Activated T-cell treated with anti-CD3 and anti-CD28 coated beads, Interleukin-2, amount 50 U/mL, for 4 hours (primary cell): ENCODE results near the gene UBE2N. TPM values are rescaled to one million over a fixed set of nuclear protein-coding genes. Genes with fewer than 3 reads are reported as not detected.
"Not testable (repeated sequence)": the region's sequence is repeated elsewhere in the genome, so short reads cannot be mapped to it uniquely, and the experiment has no call there.

ENCODE experiments used
- ATAC-seq, 2 donors: fragments of 200-7000 bp; cut with Tn5 transposase; one replicate each; pipeline ENCODE4 v1.10.0; 2021
- DNase-seq: peaks from one replicate; pipeline ENCODE4 v3.0.0-alpha.2; 2020
- H3K27me3 Mint-ChIP-seq: one replicate; pipeline ENCODE4 v1.8.0; 2021; ENCODE audit warnings: low read depth, mixed read lengths
- H3K36me3 Mint-ChIP-seq: one replicate; pipeline ENCODE4 v1.8.0; 2022; ENCODE audit warnings: mixed read lengths; ENCODE audit not compliant: insufficient read depth
- H3K4me1 Mint-ChIP-seq: one replicate; pipeline ENCODE4 v1.8.0; 2021; ENCODE audit warnings: low read depth, mixed read lengths
- H3K4me3 Mint-ChIP-seq: one replicate; pipeline ENCODE4 v1.8.0; 2021; ENCODE audit warnings: mild to moderate bottlenecking, moderate library complexity, mixed read lengths
- H3K9me3 Mint-ChIP-seq: one replicate; pipeline ENCODE4 v1.8.0; 2021; ENCODE audit warnings: mixed read lengths
- total RNA-seq, 3 donors: library from RNA; stranded (reverse); gene quantifications; one replicate each; pipeline ENCODE4 v1.2.1, GENCODE V29; 2021

The UBE2N gene
- total RNA-seq, 3 donors from 2014 or later: 237 to 241 (median 237) TPM

- not testable (repeated sequence) for H3K27me3 Mint-ChIP-seq, ATAC-seq, DNase-seq, H3K9me3 Mint-ChIP-seq, H3K4me3 Mint-ChIP-seq
- Mint-ChIP-seq H3K4me1 (peaks cover 54% of the 10 kb centered on the region), H3K36me3 (peaks cover 48% of the 10 kb centered on the region)
These were observed 32.2 kb downstream of the UBE2N start for GRCh38 chr12:93409343-93410187.

DNA sequence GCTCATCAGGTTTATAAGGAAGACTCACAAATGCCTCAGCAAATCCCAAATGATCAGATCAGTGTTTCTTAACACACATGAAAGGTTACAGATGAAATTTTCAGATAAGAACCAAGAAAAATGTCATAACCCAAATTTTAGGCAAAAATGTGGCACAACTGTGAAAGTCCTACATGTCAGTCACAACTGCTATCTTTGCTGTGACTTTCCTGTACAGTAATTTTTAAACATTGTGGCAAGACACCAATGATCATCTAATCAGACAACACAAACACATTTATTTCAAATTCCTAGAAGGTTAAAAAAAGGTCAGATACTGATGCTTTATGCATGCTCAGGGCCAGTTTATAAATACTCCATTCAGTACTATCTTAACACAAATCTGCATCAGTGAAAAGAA is 32.9 kb downstream of the UBE2N start:
- Mint-ChIP-seq H3K27me3 (no peaks in the 10 kb centered on the region), H3K4me1 (peaks cover 49% of the 10 kb centered on the region), H3K36me3 (peaks cover 48% of the 10 kb centered on the region), H3K9me3 (no peaks in the 10 kb centered on the region), H3K4me3 (no peak overlapping the region)
- DNase-seq (no peak), ATAC-seq (peak in 1 of 2 donors; percentile 13)

DNA sequence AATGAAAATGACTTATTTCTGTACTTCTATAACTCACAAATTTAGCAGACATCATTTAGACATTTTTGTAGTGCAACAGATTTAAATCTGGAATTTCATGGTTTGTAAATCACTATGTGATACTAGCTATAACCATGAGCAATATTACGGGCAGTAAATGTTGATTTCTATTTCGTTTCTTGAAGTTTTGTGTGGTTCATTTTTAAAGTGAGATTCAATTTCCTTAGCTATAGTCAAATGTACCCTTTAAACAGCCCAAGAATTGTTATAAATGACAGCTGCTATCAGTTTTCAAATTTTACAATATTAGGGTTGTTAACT is 33.8 kb downstream of the UBE2N start:
- DNase-seq (no peak), ATAC-seq (peak; percentile 15 to 19)
- no peak overlapping the region for H3K4me3 Mint-ChIP-seq
- no peaks in the 10 kb centered on the region for H3K27me3 Mint-ChIP-seq
- peaks cover 48% of the 10 kb centered on the region for H3K36me3 Mint-ChIP-seq
- peaks cover 40% of the 10 kb centered on the region for H3K4me1 Mint-ChIP-seq
- no peaks in the 10 kb centered on the region for H3K9me3 Mint-ChIP-seq

DNA sequence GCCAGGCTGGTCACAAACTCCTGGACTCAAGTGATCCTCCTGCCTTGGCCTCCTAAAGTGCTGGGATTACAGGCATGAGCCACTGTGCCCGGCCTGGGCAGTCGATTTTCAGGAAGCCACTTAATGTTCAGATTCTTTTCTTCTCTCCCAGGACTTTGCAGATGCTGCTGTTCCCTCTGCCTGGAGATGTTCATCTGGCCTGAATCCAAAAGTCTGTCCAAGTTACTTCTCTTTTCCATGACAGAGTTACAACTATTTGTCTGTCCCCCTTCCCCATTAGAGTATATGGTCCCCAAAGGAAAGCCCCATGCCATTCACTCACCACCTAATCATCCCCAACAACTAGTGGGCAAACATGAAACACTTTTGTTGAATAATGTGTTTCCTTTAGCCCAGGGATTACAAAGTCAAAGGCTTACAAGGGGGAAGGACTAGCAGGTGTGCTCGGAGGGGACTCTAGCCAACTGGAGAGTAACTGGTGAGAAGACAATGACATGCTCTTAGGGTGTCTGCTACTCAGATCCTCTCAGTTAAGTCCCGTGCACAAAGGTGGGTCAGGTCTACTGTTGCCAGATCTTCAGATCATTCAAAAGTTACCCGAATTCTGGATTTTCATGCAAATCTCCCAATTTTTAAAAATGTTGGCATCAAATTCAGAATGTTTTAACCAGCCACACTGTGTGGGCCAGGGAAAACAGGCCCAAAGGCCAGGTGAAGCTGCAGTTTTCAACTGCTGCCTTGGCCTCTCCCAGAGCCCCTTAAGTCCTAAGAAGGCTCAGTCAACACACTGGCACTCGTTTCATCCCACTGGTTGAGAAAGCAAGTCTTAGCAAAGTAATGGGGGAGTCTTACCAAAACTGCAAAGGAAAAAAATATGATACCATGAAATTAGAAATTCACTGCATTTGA is 34.4 kb downstream of the UBE2N start:
- DNase-seq: no peak
- Mint-ChIP-seq H3K4me1 (peaks cover 41% of the 10 kb centered on the region), H3K36me3 (peaks cover 48% of the 10 kb centered on the region), H3K4me3 (no peak overlapping the region), H3K27me3 (no peaks in the 10 kb centered on the region), H3K9me3 (no peaks in the 10 kb centered on the region)
- peak; percentile 30 to 35 for ATAC-seq

DNA sequence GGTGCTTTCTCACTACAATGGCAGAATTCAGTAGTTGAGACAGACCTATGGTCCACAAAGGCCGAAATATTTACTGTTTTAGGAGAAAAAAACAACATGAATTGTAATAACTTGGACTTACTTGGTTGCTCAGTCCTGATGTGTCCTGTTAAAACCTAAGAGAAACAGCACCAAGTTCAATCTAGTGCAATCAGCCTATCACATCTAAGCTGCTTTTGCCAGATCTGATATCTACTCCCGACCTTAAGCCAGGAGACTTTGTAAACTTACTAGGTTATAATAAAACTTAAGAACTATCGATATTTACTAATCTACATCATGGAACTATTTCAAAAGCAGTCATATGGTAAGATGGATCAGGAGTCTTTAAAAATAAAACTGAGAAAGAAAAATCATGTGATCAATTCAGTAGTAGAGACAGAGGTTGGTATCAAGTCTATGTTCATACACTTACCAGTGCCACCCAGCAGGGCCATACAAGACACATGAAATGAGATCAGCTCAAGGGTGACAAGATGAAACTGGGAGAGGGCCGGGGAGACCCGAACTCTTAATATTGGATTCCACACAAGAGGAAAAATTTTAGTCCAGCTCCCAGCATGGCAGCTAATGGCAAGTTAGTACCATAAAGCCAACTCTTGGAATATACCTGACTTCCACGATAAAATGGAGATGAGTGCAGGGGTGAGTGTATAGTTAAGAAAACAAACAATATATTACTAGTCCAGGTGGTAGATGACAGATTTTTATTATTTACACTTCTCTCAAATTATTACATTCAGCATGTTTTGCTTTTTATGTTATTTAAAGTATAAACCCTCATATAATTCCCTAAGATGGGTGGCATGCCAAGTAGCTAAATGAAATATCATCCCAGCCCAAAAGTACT is 36.5 kb downstream of the UBE2N start:
- Mint-ChIP-seq H3K9me3 (no peaks in the 10 kb centered on the region), H3K4me3 (no peak overlapping the region), H3K36me3 (peaks cover 38% of the 10 kb centered on the region), H3K4me1 (peaks cover 28% of the 10 kb centered on the region), H3K27me3 (no peaks in the 10 kb centered on the region)
- ATAC-seq: peak in 1 of 2 donors; percentile 19
- DNase-seq: no peak

GRCh38 chr12:93403988-93404803 is 37.6 kb downstream of the UBE2N start:
- no peak for DNase-seq
- peaks cover 35% of the 10 kb centered on the region for H3K36me3 Mint-ChIP-seq
- H3K4me1 Mint-ChIP-seq: peaks cover 28% of the 10 kb centered on the region
- no peak for ATAC-seq
- H3K9me3 Mint-ChIP-seq: no peaks in the 10 kb centered on the region
- H3K27me3 Mint-ChIP-seq: no peaks in the 10 kb centered on the region
- no peak overlapping the region for H3K4me3 Mint-ChIP-seq

DNA sequence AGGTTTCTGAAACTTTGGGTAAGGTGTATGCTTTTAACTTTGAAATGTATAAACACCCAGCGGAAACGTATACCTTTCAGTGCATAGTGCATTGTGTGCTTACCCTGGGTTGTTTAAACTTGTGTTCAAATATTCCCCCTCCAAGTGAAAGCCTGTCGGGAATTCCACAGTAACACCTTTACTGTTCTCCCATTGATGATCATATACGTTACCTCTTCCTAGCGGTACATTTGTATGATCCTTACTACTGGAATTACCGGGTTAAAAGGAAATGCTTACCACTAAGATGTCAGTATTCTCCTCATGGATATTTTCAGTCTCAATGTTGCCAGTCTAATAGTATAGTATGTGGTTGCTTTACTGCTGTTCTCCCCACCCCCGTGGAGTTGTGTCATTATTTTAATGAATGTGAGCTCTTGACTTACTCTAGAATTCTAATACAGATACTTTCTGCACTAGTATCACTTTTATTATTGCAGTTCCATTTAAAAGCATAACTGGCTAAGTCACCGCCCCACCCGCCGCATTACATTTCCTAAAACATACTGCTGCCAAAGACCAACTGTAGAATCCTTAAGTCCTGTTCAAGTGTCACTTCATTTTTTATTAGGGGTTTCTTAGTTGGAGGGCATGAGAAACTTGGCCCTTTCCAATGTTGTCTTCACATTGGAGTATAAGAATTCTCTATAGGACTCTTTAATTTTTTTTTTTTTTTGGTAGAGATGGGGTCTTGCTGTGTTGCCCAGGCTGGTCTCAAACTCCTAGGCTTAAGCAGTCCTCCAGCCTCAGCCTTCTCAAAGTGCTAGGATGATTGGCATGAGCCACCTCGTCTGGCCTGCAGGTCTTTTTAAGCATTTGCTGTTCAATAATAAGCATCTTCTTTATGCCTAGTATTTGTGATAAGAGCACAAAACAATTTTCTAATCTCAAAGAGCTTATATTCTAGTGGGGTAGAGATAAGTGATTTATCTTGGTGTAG is 39.1 kb downstream of the UBE2N start:
- DNase-seq: no peak
- no peak overlapping the region for H3K4me3 Mint-ChIP-seq
- H3K4me1 Mint-ChIP-seq: peaks cover 12% of the 10 kb centered on the region
- no peaks in the 10 kb centered on the region for H3K9me3 Mint-ChIP-seq
- H3K36me3 Mint-ChIP-seq: peaks cover 25% of the 10 kb centered on the region
- peak; percentile 44 to 48 for ATAC-seq
- H3K27me3 Mint-ChIP-seq: no peaks in the 10 kb centered on the region

GRCh38 chr12:93399183-93399863 is 42.4 kb downstream of the UBE2N start:
- not testable (repeated sequence) for H3K27me3 Mint-ChIP-seq, H3K4me3 Mint-ChIP-seq, H3K4me1 Mint-ChIP-seq, H3K9me3 Mint-ChIP-seq, DNase-seq
- ATAC-seq: peak; percentile 96
- H3K36me3 Mint-ChIP-seq: peaks cover 11% of the 10 kb centered on the region

GRCh38 chr12:93397412-93397811 is 44.3 kb downstream of the UBE2N start:
- DNase-seq (no peak), ATAC-seq (no peak)
- H3K4me1 Mint-ChIP-seq: peaks cover 3% of the 10 kb centered on the region
- H3K36me3 Mint-ChIP-seq: peaks cover 9% of the 10 kb centered on the region
- no peaks in the 10 kb centered on the region for H3K9me3 Mint-ChIP-seq
- no peaks in the 10 kb centered on the region for H3K27me3 Mint-ChIP-seq
- no peak overlapping the region for H3K4me3 Mint-ChIP-seq

GRCh38 chr12:93393425-93393824 is 48.3 kb downstream of the UBE2N start:
- ATAC-seq: no peak

DNA sequence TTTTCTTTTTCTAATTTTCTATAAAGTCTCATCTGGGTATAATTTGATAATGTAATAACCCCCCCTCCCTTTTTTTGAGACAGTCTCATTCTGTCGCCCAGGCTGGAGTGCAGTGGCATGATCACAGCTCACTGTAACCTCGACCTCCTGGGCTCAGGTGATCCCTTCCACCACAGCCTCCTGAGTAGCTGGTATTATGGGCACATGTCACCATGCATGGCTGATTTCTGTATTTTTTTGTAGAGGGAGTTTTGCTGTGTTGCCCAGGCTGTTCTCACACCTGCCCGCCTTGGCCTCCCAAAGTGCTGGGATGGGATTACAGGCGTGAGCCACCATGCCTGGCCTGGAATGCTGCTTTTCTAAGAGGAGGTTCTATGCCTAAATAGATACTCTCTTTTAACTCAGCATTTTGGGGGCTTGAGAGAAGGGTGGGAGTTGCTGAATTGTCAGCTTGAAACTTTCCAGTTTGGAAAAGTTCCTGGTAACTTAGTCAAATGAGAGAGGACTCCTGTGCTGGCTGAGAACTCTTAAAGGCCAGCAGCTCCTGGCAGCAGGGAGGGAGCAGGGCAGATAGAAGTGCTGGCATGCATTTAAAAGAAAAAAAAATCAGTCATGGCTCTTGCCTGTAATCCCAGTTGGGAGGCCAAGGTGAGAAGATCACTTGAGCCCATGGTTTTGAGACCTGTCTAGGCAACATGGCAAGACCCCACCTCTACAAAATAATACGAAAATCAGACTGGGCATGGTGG is 51.0 kb downstream of the UBE2N start:
- peaks cover 41% of the 10 kb centered on the region for H3K4me1 Mint-ChIP-seq
- no peaks in the 10 kb centered on the region for H3K9me3 Mint-ChIP-seq
- no peak overlapping the region for H3K4me3 Mint-ChIP-seq
- ATAC-seq (no peak), DNase-seq (no peak)
- H3K27me3 Mint-ChIP-seq: no peaks in the 10 kb centered on the region
- peaks cover 15% of the 10 kb centered on the region for H3K36me3 Mint-ChIP-seq

More at GRCh38 chr12:93393425-93393824, 48.3 kb downstream of the UBE2N start:
- peaks cover 24% of the 10 kb centered on the region for H3K4me1 Mint-ChIP-seq
- no peaks in the 10 kb centered on the region for H3K9me3 Mint-ChIP-seq
- no peak for DNase-seq
- H3K36me3 Mint-ChIP-seq: peaks cover 11% of the 10 kb centered on the region
- H3K4me3 Mint-ChIP-seq: no peak overlapping the region
- no peaks in the 10 kb centered on the region for H3K27me3 Mint-ChIP-seq
